HUES6 (cell line): Measurements from ENCODE around the gene SNTG2.
A peak's percentile ranks its signal among the peaks of the same experiment; 100 is the strongest.

ENCODE experiments used
- H3K27ac ChIP-seq: 2 replicates; pipeline ENCODE4 v1.7.0; 2013; ENCODE audit warnings: low read depth, mild to moderate bottlenecking, low read length, inconsistent platforms
- H3K27me3 ChIP-seq: 2 replicates; pipeline ENCODE4 v1.6.1; 2013; ENCODE audit warnings: low read length; ENCODE audit not compliant: control insufficient read depth, insufficient read depth
- H3K36me3 ChIP-seq: 2 replicates; pipeline ENCODE4 v1.6.1; 2013; ENCODE audit warnings: low read length; ENCODE audit not compliant: control insufficient read depth, insufficient read depth
- H3K4me1 ChIP-seq: 2 replicates; pipeline ENCODE4 v1.6.1; 2013; ENCODE audit warnings: low read length; ENCODE audit not compliant: control insufficient read depth, insufficient read depth
- H3K4me3 ChIP-seq: 2 replicates; pipeline ENCODE4 v1.5.1; 2013; ENCODE audit warnings: low read depth, low read length
- H3K9ac ChIP-seq: one replicate; pipeline ENCODE4 v1.6.1; 2013; ENCODE audit warnings: mild to moderate bottlenecking, low read length
- H3K9me3 ChIP-seq: 2 replicates; pipeline ENCODE4 v1.6.1; 2013; ENCODE audit warnings: low read depth, low read length; ENCODE audit not compliant: control insufficient read depth, insufficient read depth

Gene SNTG2

DNA sequence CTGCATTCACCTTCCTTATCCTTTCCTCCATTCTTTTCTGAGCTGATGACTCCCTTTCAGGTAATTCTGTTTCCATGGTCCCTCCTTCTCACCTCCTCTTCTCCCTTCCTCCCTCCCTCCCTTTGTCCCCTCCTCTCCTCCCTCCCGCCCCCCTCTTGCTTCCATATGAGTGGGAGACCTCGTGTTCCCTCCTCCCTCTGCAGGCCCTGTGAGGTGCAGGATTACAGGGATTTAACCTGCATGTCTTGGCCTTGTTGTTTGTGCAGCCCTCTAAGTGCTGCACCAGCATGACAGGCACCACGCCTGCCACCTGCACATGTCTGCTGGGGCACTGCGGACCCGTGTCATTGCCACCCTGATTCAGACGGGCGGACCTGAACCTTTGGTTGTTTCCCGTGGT is 103.1 kb downstream of the SNTG2 start:
- H3K9ac ChIP-seq = no peak overlapping the region
- H3K9me3 ChIP-seq = 0 out of 2 replicates have a peak, but pooled peaks cover 7% of the 10 kb centered on the region
- peaks cover 25% of the 10 kb centered on the region for H3K4me1 ChIP-seq
- no peak overlapping the region for H3K27ac ChIP-seq
- H3K4me3 ChIP-seq = no peak overlapping the region
- H3K36me3 ChIP-seq = no peaks in the 10 kb centered on the region
- peaks cover 5% of the 10 kb centered on the region; the same call in 1 of the 2 replicates for H3K27me3 ChIP-seq

DNA sequence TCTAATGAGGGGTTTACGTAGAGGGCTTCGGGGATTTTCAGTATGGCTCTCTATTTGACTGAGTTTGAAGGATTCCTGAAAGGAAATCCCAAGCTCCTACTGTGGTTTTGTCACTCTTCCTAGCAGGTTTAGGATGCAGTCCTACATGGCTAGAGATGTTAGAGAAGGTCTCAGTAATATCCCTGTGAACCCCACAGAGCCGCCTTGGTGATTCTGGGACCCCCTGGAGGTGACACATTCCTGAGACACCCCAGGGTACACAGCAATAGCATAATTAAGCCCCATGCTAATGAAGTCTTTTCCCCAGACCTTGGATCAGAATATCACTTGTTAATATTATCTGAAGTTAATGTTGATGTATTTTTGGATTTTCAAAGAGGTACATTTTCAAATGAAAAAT is 103.8 kb downstream of the SNTG2 start:
- Histone ChIP-seq H3K27me3 (peaks cover 5% of the 10 kb centered on the region; the same call in 1 of the 2 replicates), H3K4me3 (no peak overlapping the region), H3K9me3 (0 out of 2 replicates have a peak, but pooled peaks cover 2% of the 10 kb centered on the region), H3K27ac (no peak overlapping the region), H3K4me1 (peaks cover 25% of the 10 kb centered on the region), H3K9ac (no peak overlapping the region), H3K36me3 (no peaks in the 10 kb centered on the region)

DNA sequence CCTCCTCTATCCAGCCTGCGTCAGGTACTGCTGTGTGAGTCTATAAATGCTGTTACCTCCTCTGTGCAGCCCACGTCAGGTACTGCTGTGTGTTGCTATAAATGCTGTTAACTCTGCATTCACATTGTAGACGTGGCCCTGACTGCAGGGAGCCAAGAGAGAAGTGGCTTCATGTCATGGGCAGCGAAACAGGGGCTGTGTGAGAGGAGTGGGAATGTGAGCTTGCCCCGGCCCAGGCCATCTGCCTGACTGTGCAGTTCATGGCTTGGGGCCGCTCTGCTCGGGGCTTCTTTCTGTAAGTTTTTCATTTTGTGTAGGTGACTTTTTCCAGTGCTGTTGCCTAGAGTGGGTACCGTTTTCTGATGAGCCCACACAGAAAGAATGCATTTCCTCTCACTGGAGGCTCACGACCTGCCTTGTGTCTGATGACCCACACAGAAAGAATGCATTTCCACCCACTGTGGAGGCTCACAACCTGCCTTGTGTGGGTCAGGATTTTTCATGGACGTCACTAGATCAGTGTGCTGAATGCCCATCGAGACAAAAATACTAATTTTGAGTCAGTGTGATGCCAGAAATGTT is 104.5 kb downstream of the SNTG2 start:
- Histone ChIP-seq H3K9ac (no peak overlapping the region), H3K27ac (no peak overlapping the region), H3K9me3 (no peaks in the 10 kb centered on the region), H3K36me3 (no peaks in the 10 kb centered on the region), H3K4me3 (peak overlapping the region; percentile 59; the same call in 1 of the 2 replicates), H3K4me1 (peaks cover 25% of the 10 kb centered on the region), H3K27me3 (peaks cover 5% of the 10 kb centered on the region; the same call in 1 of the 2 replicates)

DNA sequence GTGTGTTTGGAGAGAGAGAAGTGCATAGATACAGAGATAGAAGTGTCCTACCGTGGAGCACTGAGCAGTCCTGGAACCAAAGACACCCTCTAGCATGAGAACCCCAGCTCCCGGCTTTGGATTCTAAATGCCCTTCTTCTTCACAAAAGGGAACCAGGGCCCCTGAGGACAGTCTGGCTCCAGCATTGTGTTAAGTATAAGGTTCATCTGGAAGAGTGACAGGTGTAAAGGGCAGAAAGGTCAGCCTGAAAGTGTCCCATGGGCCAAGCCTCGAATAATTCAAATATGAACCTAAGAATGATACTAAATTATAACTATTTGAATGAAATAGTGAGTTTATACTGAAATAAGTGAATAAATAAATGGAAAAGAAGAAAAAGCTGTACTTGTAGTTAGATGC is 109.7 kb downstream of the SNTG2 start:
- no peaks in the 10 kb centered on the region for H3K36me3 ChIP-seq
- H3K9ac ChIP-seq = no peak overlapping the region
- H3K4me1 ChIP-seq = peaks cover 6% of the 10 kb centered on the region; the same call in 1 of the 2 replicates
- no peaks in the 10 kb centered on the region for H3K9me3 ChIP-seq
- H3K27ac ChIP-seq = no peak overlapping the region
- peaks cover 5% of the 10 kb centered on the region; the same call in 1 of the 2 replicates for H3K27me3 ChIP-seq
- no peak overlapping the region for H3K4me3 ChIP-seq

DNA sequence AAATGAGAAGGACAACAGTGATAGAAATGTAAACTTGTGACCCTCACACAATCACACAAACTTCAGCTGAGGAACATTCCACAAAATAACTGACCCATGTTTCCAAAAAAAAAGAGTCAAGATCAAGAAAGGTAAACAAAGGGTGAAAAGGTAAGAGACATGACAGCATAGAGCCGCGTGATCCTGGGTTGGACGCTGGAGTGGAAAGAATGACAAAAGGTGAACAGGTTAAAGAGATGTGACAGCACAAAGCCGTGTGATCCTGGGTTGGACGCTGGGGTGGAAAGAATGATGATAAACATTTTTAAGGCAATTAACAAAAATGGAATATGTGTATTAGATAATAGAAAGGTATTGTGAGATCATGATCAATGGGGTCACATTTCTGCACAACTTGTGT is 110.3 kb downstream of the SNTG2 start:
- peaks cover 3% of the 10 kb centered on the region; the same call in 1 of the 2 replicates for H3K27me3 ChIP-seq
- no peak overlapping the region for H3K9ac ChIP-seq
- H3K36me3 ChIP-seq = no peaks in the 10 kb centered on the region
- no peak overlapping the region for H3K27ac ChIP-seq
- no peaks in the 10 kb centered on the region for H3K9me3 ChIP-seq
- H3K4me3 ChIP-seq = no peak overlapping the region
- H3K4me1 ChIP-seq = 0 out of 2 replicates have a peak, but pooled peaks cover under 1% of the 10 kb centered on the region

DNA sequence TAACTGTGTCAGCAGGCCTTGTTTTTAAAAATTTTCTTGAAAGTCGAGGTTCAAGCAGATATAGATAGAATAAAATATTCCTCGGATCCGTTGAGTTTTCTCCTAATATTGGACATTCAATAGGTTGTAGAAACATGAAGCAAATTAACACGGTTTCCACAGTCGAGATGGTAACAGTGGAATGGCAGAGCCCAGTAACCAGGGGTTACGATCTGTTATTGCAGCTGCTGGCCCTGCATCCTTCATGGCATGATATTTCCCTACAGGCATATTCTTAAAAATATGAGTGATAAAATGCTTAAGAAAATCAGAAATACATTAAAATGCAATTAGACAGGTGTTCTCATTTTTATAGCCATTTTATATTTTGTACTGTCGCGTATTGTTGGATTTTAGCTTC is 117.6 kb downstream of the SNTG2 start:
- Histone ChIP-seq H3K27ac (no peak overlapping the region), H3K4me1 (no peaks in the 10 kb centered on the region; the same call in 1 of the 2 replicates), H3K36me3 (no peaks in the 10 kb centered on the region), H3K27me3 (no peaks in the 10 kb centered on the region), H3K9me3 (peaks cover 3% of the 10 kb centered on the region), H3K9ac (no peak overlapping the region), H3K4me3 (no peak overlapping the region)

DNA sequence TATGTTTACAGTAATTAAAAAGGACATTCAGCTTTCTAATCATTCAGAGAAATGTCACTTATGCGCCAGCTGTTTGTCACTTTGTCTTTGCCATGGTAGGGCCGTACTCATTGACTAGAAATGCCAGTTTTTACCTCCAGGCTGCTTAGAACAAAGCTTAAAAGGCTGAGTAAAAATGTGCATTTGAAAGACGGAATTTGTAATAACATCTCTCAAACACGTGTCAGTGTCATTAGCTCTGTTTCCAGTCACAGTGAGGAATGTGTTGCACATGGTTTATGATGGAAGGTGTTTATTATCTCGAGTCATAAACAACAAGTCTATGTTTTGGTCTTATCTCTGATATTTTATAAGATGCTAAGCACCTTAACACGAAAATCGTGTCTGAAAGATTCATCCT is 118.2 kb downstream of the SNTG2 start:
- H3K4me1 ChIP-seq = no peaks in the 10 kb centered on the region; the same call in 1 of the 2 replicates
- H3K36me3 ChIP-seq = no peaks in the 10 kb centered on the region
- H3K27me3 ChIP-seq = no peaks in the 10 kb centered on the region
- no peak overlapping the region for H3K9ac ChIP-seq
- H3K9me3 ChIP-seq = peaks cover 3% of the 10 kb centered on the region
- no peak overlapping the region for H3K4me3 ChIP-seq
- H3K27ac ChIP-seq = no peak overlapping the region

DNA sequence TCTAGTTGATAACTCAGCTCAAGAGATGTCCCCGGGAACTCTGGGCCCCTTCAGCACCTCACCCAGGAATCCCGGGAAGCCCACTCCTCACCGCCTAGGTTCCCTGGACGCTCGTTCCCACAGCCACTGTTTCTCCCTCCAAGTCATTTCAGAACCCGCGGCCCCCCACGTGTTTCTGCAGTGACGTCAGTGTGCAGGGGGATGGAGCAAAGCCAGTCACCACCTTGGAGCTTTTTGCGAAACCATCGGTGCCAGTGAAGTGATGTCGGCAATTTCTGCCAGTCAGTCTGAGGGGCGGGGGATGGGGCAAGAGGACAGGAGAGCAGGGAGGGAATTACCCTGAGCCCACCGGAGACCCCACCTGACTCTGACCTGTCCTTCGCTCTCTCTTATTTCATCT is 119.2 kb downstream of the SNTG2 start:
- no peaks in the 10 kb centered on the region; the same call in none of the 2 replicates for H3K4me1 ChIP-seq
- no peaks in the 10 kb centered on the region for H3K27me3 ChIP-seq
- peaks cover 3% of the 10 kb centered on the region for H3K9me3 ChIP-seq
- no peaks in the 10 kb centered on the region for H3K36me3 ChIP-seq
- H3K27ac ChIP-seq = no peak overlapping the region
- H3K9ac ChIP-seq = no peak overlapping the region
- no peak overlapping the region for H3K4me3 ChIP-seq

DNA sequence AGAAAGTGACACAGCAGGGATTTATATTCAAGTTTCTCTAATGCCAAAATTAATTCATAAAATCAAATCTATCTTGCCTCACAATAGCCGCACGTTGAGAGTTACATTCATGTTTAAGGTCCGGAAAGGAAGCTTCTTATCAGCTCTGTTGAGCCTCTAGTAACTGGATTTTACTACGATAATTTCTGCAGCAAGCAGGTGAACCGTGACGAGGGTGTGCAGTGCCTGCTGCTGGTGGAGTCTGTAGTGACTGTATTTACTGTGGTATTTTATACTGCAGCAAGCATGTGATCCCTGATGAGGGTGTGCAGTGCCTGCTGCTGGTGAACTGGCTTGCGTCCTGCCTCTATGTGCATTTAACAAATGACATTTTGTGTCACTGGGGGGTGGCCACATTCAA is 120.0 kb downstream of the SNTG2 start:
- no peak overlapping the region for H3K9ac ChIP-seq
- no peak overlapping the region for H3K4me3 ChIP-seq

DNA sequence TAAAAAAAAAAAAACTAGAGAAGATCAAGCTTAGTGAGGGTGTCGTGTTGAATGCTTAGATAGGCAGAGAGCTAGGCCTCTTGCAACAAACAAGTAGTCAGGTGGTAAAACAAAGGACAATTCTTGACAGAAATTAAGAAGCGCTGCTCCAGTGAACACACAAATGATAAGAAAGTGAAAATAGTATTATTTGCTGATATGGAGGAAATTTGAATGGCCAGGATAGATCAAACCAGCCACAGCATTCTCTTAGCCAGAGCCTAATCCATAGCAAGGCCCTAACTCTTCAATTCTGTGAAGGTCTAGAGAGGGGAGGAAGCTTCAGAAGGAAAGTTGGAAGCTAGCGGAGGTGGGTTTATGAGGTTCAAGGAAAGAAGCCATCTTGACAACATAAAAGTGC is 121.0 kb downstream of the SNTG2 start:
- no peak overlapping the region for H3K27ac ChIP-seq
- H3K27me3 ChIP-seq = no peaks in the 10 kb centered on the region
- H3K4me3 ChIP-seq = no peak overlapping the region
- H3K4me1 ChIP-seq = peaks cover 6% of the 10 kb centered on the region
- no peaks in the 10 kb centered on the region for H3K36me3 ChIP-seq
- peaks cover 3% of the 10 kb centered on the region for H3K9me3 ChIP-seq
- no peak overlapping the region for H3K9ac ChIP-seq

More for the DNA sequence above, 120.0 kb downstream of the SNTG2 start:
- H3K27me3 ChIP-seq = no peaks in the 10 kb centered on the region
- H3K4me1 ChIP-seq = peaks cover 6% of the 10 kb centered on the region
- no peaks in the 10 kb centered on the region for H3K36me3 ChIP-seq
- H3K9me3 ChIP-seq = peaks cover 3% of the 10 kb centered on the region
- H3K27ac ChIP-seq = no peak overlapping the region

DNA sequence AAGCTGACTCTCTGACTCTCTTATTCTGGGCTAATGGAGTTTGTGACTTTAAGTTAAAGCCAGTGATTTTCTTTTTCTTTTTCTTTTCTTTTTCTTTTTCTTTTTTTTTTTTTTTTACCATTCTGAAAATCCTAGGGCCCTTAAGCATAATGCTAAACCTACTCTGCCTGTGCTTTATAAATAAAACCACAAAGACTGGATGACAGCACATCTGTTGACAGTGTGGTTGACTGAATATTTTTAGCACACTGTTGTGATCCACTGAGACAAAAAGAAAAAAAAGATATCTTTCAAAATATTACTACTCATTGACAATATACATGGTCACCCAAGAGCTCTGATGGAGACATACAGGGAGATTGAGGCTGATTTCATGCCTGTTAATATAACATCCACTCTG is 121.6 kb downstream of the SNTG2 start:
- no peak overlapping the region for H3K9ac ChIP-seq
- H3K27ac ChIP-seq = no peak overlapping the region
- H3K27me3 ChIP-seq = no peaks in the 10 kb centered on the region
- no peaks in the 10 kb centered on the region for H3K36me3 ChIP-seq
- no peak overlapping the region for H3K4me3 ChIP-seq
- H3K9me3 ChIP-seq = peaks cover 3% of the 10 kb centered on the region
- H3K4me1 ChIP-seq = peaks cover 6% of the 10 kb centered on the region
